Measurements from ENCODE around the gene RUNX2.

The RUNX2 gene

DNA sequence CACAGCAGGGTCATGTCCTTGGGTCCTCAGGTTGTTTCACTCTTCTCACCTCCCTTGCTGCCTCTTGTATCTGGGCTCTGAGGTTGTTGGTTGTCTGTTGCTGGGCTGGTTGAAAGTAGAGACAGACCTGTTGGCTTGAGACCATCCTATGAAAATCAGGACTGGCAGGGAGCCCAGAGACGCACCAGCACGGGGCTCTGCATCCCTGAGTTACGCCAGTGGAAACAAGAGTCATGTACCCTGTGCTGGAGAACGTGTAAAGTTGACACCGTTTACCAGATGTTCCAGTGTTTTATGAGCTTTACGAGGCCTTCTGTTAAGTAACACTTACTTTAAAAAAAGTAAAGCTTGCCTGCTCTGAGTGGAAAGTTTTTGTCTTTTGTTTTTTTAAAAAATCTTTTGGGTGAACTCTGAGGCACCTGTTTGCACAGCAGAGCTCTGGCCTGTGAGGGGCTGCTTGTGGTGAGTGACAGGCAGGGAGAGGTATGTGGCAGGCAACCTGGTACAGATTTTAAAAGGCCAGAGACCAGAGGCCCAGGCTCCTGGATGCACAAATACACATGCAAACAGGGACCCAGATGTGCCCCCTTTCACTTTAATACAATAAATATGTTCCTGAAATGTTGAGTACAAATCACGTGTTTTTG lies 309.6 kb downstream of the RUNX2 start:
- in situ Hi-C loops (cut with HindIII; ENCODE audit: low sequenced_read_pairs): no loop called here

DNA sequence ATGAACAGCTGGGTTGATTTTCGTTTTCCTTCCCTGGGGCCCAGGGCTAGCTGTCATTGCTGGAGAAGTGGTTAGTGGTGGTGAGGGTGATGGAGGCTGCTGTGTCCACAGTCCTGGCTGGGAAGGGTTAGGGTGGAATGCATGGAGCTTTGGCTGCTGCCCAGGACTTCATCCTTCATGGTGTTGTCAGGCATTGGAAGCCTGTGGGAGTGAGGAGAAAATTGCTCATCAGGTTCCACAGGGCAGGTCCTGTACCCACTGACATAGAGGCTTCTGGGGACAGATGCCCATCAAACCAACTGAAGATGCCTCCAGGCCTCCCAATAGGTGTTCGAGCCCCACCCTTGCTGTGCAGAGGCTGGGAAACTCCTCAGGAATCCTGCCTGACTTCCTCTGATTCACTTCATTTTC lies 312.0 kb downstream of the RUNX2 start:
- in situ Hi-C loops (cut with HindIII; ENCODE audit: low sequenced_read_pairs): loop anchor here (10.0 kb wide), 1 partner anchor 65 kb away; no protein-coding TSS in a partner anchor

DNA sequence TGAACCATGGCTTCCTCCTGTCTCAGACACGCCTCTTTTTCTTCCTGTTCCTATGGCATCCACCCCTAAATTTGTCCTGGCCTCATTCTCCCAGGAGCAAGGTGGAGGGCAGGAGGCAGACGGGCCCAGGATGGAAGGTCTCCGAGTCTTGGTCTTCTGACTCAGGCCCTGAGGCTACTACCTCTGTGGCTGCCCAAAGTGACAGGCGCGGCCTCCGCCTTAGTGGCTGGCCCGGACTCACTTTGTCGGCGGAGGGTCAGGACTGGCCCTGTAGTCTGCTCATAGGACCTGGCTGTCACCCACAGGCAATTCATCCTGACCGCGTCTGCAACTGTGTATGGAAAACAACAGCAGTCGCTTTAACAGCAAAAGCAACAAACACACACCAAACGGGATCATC lies 312.7 kb downstream of the RUNX2 start:
- in situ Hi-C loops (cut with HindIII; ENCODE audit: low sequenced_read_pairs): loop anchor here (10.0 kb wide), 1 partner anchor 64 kb away; no protein-coding TSS in a partner anchor

DNA sequence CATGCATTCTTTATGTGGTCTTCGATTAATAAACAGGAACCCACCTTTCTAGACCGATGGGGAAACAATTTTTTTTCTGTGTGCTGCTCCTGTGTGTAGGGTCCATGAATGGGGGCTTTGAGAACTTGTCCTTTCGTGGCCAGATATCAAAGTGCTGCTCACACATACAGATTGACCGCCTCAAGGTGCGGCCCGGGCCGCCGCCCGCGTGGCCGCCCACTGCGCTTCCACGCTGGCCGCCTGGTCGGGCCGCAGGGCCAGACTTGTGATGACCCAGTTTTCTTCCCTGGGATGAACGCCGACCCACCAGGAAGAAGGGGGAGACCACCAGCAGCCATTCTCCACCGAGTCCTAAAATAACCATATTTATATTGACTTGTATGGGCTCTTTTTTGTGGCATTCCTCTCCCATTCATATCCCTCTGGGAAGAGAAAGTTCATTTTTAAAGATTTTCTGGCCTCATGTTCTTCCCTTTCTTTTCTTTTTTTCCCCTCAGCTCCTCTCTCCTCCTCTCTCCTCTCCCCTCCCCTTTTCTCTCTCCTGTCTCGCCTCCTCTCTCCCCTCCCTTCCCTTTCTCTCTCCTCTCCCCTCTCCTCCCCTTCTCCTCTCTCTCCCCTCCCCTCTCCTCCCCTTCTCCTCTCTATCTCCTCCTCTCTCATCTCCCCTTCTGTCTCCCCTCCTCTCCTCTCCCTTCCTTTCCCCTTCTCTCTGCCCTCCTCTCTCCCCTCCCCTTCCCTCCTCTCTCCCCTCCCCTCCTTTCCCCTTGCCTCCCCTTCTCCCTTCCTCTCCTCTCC lies 314.4 kb downstream of the RUNX2 start:
- in situ Hi-C loops (cut with HindIII; ENCODE audit: low sequenced_read_pairs): loop anchor here (10.0 kb wide), 1 partner anchor 62 kb away; no protein-coding TSS in a partner anchor

DNA sequence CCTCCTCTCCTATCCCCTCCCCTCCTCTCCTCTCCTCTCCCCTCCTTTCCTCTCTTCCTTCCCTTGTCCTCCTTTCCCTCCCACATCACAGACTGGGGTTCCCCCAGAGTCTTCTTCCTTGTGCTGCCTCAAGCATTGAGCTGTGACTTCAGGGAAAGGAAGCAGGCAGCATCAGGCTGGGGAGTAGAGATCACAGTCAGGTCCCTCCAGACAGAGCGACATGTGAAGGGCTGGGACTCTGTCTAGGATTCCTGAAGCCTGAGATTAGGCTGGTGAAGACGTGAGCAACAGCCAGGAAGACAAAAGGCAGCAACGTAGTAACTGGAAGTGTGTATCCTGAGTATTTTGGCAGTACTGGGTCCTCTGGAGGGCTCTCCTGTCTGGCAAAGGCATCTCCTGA lies 315.0 kb downstream of the RUNX2 start:
- in situ Hi-C loops (cut with HindIII; ENCODE audit: low sequenced_read_pairs): loop anchor here (10.0 kb wide), 1 partner anchor 62 kb away; no protein-coding TSS in a partner anchor

DNA sequence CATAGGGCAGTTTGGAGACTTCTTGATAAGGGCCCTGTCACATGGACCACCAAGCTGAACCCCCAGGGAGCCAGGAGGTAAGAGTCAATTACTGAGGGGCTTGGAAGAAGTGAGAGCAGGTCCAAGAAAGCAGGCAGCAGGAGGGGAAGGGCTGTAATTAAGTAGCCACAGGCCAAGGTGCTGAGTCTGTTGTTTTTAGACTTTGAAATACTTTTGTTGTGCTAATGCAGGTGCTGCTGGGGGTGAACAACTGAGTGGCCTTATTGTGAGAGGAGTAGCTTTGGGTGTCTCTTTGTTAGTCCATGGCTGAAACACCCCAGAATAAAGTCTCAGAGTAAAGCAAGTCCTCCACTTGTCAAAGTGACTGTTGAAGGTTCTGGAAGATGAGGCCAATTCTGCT lies 316.6 kb downstream of the RUNX2 start:
- in situ Hi-C loops (cut with HindIII; ENCODE audit: low sequenced_read_pairs): loop anchor here (10.0 kb wide), 1 partner anchor 60 kb away; no protein-coding TSS in a partner anchor

DNA sequence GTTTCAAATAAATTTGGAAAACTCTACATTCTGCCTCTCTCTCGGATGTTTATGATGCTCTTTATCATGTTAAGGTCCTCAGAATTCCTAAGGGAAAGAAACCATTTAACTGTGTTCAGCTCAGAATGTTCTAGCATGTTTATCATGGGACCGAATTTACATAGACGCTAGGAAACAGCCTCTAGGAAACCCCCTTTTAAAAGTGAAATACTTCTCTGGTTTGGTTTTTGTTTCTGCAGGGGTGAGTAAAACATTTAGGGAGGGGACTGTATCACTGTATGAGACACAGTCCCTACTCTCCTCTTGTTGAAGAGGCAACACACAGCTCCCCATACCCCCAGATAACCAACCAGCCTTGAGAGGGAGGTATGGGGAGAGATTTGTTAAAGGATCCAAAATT lies 317.2 kb downstream of the RUNX2 start:
- in situ Hi-C loops (cut with HindIII; ENCODE audit: low sequenced_read_pairs): loop anchor here (10.0 kb wide), 1 partner anchor 59 kb away; no protein-coding TSS in a partner anchor

DNA sequence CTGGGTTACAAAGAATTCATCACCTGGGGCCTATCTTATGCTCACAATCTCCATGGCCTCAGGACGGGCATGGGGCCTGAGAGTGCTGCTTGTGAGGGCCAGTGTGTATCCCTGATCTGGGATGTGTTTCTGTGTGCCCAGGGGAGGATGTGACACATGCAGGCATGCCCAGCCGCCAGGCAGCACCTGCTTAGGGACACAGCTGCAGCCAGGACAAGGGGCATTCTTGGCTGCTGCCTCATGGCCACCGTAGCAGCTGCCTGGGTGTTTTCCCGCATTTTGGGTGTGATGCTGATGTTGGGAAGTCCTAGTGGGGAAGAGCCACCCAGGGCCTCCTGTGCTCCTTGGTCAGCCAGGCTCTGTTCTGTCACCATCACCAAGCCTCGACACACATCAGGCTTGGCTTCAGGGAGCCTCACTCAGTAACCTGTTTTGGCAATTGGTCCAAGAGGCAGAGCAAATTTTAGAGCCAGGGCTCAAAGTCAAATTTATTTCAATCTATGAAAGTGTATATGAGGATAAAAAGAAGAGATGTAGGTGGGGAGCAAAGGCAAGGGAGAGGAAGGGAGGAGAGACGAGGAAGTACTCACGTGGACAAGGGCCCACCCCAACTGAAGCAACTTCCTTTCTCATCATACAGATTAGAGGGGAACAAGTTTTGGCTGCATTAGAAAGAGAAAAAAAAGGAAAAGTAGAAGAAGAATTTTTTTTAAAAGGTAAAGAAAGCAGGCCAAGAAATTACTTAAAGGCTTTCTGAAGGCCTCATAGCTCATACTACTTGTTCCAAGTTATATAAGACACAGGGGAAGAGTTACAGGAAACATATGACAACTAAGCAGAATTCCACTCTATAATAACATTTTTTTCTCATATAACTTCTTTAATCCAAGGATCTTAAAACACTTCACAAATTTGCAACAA lies 319.5 kb downstream of the RUNX2 start:
- in situ Hi-C loops (cut with HindIII; ENCODE audit: low sequenced_read_pairs): loop anchor here (10.0 kb wide), 1 partner anchor 57 kb away; no protein-coding TSS in a partner anchor

DNA sequence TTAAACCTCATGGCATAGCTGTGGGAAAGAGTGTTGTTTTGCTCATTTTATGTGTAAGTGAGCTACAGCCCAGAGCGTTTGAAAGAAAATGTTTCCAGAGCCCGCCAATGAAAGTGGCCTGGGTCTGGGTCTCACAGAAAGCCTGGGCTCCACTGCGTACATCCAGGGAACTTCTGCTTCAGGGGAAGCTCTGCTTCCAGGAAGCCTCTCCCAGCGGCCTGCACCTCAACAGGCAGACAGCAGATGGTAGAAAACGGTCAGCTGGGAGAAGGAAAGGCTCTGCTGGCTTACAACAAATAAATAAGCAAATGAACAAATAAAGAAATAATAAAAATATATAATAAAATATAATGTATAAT lies 320.1 kb downstream of the RUNX2 start:
- in situ Hi-C loops (cut with HindIII; ENCODE audit: low sequenced_read_pairs): loop anchor here (10.0 kb wide), 1 partner anchor 57 kb away; no protein-coding TSS in a partner anchor

DNA sequence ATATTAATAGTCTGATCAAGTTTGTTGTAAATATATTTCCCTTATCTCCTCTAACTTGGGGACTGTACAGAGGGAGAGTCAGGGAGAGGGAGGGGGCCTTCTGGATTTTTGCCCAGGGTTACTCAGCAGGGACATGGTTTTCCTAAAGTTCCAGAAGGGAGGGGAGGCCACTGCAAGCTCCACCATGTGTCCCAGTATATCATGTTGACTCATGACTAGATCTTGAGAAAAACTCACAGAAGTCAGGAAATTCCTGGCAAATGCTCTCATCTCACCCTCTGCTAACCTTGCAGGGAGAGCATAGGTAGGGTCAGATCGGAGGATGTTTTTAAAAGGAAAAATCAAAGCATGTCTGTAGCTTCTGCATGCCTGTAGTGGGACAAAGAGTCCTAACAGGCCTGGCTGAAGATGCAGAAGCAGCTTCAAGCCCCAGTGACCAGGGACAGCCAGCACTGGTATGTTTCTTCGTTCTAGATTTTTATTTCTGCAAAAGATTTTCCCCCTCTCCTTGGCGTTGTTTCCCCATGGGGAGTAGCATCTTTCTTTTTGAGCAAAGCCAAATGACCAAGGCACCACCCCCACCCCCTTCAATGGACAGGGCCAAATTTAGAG lies 322.5 kb downstream of the RUNX2 start:
- in situ Hi-C loops (cut with HindIII; ENCODE audit: low sequenced_read_pairs): no loop called here

DNA sequence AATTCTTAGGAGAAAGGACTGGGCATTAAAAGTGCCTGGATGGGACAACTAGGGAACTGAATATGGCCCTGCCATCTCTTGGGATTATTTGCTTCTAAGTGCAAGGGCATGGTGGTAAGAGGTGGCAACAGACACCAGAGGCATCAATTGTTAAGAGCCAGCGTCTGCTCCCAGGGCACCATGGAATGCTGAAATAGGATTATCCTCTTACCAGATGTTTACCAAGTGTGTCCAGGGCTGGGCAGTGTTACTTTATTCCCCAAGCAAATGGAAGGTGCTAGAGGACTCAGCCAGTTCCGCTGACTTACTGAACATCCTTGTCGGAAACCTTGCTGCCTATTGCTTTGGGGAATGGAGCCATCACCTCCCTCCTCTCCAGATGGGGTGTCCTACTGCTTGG lies 323.2 kb downstream of the RUNX2 start:
- in situ Hi-C loops (cut with HindIII; ENCODE audit: low sequenced_read_pairs): no loop called here

DNA sequence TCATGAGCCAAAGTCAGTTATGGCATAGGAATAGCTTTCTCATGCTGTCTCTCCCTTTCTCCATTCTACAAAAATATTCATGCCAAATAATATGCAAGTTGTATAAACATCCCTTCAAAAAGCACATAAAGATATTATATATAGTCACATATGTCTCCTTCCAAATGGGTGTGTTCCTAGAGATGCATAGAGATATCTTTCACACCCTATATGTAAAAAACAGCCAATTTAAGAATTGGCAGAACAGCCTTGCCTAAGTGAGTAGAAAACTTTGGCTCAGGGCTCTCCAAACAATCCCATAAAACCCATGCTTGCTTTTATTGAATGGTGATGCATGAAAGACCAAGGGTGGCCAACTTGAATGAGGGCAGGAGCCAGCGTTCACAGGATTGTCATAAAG lies 324.3 kb downstream of the RUNX2 start:
- in situ Hi-C loops (cut with HindIII; ENCODE audit: low sequenced_read_pairs): no loop called here

DNA sequence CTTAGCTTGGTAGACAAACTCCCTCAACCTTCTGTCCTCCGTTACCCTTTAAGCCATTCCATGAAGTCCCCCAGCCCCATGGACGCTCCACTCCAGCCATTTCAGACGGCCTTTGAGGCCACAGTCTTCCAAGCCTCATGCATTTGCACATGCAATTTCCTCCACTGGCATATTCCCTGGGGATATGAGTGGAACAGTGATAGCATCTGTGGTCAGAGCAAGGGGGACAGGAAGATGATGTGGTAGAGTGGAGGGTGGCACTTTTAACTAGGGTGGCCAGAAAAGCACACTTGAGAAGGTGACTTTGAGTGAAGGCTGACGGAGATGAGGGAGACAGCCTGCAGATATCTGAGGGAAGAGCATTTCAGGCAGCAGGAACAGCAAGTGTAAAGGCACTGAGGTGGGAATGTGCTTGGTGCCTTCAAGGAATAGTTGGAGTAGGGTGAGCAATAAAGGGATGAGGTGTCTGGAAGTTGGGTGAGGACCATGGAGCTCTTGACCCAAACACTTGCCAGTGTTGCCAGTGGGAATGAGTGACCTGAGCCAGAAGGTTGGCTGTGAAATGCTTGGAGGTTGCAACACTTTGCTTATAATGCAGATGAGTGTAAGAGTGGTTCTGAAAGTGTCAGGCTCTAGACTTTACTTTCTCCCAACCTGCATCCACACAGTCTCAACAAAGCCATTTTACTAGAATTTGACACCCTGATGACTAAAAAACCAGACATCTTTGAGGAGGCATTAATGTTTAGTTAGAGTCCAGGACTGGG lies 325.2 kb downstream of the RUNX2 start:
- in situ Hi-C loops (cut with HindIII; ENCODE audit: low sequenced_read_pairs): no loop called here

DNA sequence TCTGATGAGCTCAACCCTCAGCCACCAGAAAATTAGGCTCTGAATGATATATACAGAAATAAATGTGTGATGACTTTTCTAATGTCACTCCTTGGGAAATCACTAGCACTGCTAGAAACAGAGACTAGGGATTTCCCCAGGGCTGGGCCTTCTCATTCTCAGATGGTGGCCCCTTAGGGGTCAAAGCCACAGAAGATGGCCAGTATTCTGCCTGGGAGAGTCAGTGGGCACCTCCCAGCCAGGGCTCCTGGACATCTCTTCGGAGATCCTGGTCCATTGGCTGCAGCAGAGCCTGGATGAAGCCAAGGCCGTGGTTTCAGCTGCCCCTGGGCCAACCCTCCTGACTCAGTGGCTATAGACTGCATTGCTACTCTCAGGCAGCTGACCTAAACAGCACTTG lies 326.5 kb downstream of the RUNX2 start:
- in situ Hi-C loops (cut with HindIII; ENCODE audit: low sequenced_read_pairs): no loop called here

DNA sequence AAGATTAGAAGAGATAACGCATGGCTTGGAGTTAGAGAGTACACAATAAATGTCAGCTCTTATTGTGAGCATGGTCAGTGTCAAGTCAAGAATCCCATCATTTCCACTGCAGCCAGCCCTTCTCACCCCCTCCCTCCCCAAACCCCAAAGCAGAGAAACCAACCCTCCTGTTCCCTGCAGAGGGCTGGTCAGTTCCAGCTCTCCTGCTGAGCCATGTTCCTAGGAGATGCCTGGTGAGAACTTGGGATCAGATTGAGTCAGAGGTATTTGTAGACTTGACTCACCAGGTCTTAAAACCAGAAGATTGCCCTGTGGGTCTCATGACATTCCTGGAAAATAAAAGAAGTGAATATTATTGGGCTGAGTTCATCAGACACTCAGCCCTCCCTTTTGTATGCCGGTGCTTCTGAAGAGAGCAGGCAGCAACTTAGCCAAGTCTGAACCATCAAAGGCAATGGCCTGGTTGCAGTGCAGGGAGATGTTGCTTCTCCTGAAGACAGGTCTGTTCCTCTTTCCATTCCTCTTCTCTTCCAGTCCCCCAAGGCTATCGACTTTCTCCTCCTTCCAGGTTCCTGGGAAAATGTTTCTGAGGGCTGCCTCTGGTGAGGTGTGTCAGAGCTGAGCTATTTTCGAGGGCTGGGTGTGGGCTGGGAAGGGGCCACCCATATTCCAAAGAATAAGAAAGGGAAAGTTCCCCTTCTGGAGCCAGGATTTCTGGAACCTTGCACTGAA lies 327.8 kb downstream of the RUNX2 start:
- in situ Hi-C loops (cut with HindIII; ENCODE audit: low sequenced_read_pairs): no loop called here

DNA sequence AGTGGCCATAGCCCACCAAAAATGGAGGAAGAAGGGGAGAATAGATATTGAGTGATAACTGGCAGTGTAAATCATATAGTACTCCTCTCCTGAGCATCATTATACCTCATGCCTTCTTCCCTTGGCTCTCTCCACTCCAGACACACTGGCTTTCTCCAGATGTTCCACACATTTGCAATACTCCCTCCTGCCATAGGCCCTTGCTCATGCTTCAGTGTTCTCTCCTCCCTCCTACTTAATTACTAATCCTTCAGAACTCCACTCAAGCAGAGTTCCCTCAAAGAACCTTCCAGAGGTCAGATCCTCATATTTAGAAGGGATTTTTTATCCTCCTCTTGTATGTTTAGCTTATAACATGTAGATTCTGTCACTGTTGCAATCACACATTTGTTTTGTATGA lies 329.1 kb downstream of the RUNX2 start:
- in situ Hi-C loops (cut with HindIII; ENCODE audit: low sequenced_read_pairs): no loop called here

DNA sequence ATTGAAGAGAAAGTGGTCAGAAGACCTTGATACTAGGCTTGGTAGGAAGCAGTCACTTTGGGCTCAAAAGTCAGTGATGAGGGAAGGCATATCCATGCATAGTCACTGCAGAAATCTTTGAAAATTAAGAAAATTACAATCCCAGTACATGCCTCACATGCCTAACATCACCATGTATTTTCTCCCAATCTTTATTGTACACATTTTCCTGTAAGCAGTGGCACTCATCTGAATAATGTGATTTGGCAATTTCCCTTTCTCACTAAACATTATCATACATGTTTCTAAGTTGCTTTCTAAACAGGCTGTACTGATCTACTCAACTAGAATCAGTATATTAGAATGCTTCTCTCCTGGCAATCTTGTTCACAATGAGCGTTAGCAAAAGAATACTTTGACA lies 330.3 kb downstream of the RUNX2 start:
- in situ Hi-C loops (cut with HindIII; ENCODE audit: low sequenced_read_pairs): no loop called here

DNA sequence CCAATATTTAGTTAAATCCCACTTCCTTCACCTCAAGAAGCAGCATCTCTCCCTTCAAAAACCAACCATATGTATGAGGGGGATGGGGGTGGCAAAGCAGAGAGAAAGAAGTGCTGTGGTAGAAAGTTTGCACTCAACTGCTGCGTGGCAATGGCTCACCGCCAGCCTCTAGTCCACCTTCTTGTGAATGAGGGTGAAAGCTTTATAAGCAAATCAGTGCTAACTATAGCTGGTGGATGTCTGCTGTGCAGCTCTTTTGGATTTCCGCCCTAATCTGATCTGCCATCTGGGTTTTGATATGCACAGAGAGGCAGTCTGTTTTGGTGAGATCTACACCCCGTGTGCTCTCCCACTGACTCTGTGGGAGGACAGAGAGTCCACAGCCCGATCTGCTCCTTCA lies 330.8 kb downstream of the RUNX2 start:
- in situ Hi-C loops (cut with HindIII; ENCODE audit: low sequenced_read_pairs): no loop called here

DNA sequence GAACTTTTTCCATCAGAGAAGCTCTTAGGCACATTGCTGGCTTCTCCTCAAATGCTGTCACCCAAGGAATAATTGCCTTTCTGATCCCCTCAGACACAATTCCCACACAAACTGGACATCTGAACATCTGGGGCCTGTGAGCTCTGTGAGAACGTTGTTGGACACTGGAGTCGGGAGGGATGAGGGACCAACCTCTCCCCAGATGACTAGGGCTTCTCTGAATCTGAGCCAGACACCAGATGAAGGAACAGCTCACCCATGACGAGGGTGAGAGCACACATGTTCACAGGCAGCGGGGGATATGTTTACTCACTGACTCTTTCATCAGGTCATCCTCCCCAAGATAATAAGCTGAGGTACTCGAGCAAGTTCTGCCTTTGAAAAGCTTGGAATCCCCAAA lies 333.5 kb downstream of the RUNX2 start:
- in situ Hi-C loops (cut with HindIII; ENCODE audit: low sequenced_read_pairs): no loop called here
